NCI-H146 (cell line): ENCODE measurements around the gene PSME1.

Experiments
- DNase-seq: peaks from one replicate; lab custom pipeline; 2025; lab: John Stamatoyannopoulos, UW

The PSME1 gene

GRCh38 chr14:24172261-24172860, 36.4 kb downstream of the PSME1 start:
- no peak for DNase-seq

GRCh38 chr14:24172871-24173281, 36.9 kb downstream of the PSME1 start:
- no peak for DNase-seq

- DNase-seq: no peak
Measured at GRCh38 chr14:24176599-24176998, 40.6 kb downstream of the PSME1 start.

GRCh38 chr14:24177041-24177825, 41.2 kb downstream of the PSME1 start:
- DNase-seq: no peak

- DNase-seq: no peak
Measured at GRCh38 chr14:24177891-24178290, 41.9 kb downstream of the PSME1 start.

GRCh38 chr14:24178399-24179178, 42.6 kb downstream of the PSME1 start:
- DNase-seq: no peak

- no peak for DNase-seq
Measured at GRCh38 chr14:24179294-24179960, 43.4 kb downstream of the PSME1 start.

- DNase-seq: no peak
Measured at GRCh38 chr14:24179961-24180796, 44.2 kb downstream of the PSME1 start.

- no peak for DNase-seq
Measured at GRCh38 chr14:24181371-24182077, 45.5 kb downstream of the PSME1 start.

GRCh38 chr14:24182110-24182882, 46.3 kb downstream of the PSME1 start:
- no peak for DNase-seq

- DNase-seq: no peak
Measured at GRCh38 chr14:24183014-24183481, 47.1 kb downstream of the PSME1 start.

- no peak for DNase-seq
Measured at GRCh38 chr14:24184104-24184970, 48.3 kb downstream of the PSME1 start.

GRCh38 chr14:24185026-24185425, 49.0 kb downstream of the PSME1 start:
- DNase-seq: no peak

- DNase-seq: no peak
Measured at GRCh38 chr14:24185741-24186140, 49.7 kb downstream of the PSME1 start.

- DNase-seq: no peak
Measured at GRCh38 chr14:24186831-24187538, 51.0 kb downstream of the PSME1 start.

- no peak for DNase-seq
Measured at GRCh38 chr14:24187539-24187915, 51.5 kb downstream of the PSME1 start.
